Right lobe of liver (tissue), 4 donors: ENCODE results near the gene NUP214.

ENCODE experiments used
- POLR2A ChIP-seq: fragments of 450-650 bp; IDR thresholded peaks from one replicate; pipeline ENCODE4 v1.6.1; 2017; ENCODE audit warnings: antibody characterized with exemption, mild to moderate bottlenecking
- TF ChIP-seq, protein P1 (sequence below), 4 donors: fragments of 200-600 bp in 3 of 4; fragments of 450-650 bp in 1 of 4; IDR thresholded peaks; one replicate each; pipeline versions ENCODE4 v1.5.1 to v1.8.0; 2016 to 2022; ENCODE audit warnings: antibody characterized with exemption in 4 of 4, mild to moderate bottlenecking in 2 of 4
- donor health status: DM: no; HTN: no; CAD: no.
- donor health status: DM: no; HTN: no; CAD: no.
- donor health status: DM: no; HTN: yes; CAD: no.

DNA sequence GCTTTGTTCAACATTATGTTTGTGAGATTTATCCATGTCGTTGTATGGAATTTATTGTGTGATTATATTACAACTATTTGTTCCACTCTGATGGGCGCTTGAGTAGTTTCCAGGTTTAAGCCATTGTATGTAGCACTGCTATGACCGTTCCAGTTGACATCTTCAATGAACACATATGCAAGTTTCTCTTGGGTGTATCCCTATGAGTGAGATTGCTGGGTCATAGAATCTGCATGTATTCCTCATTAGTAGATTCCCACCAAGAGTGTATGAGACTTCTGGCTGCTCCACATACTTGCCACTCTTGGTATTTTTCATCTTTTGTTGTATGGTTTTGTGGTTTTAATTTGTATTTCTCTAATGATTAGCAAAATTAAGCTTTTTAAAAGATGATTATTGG lies 22.9 kb downstream of the NUP214 start:
- TF ChIP-seq, protein P1, sequence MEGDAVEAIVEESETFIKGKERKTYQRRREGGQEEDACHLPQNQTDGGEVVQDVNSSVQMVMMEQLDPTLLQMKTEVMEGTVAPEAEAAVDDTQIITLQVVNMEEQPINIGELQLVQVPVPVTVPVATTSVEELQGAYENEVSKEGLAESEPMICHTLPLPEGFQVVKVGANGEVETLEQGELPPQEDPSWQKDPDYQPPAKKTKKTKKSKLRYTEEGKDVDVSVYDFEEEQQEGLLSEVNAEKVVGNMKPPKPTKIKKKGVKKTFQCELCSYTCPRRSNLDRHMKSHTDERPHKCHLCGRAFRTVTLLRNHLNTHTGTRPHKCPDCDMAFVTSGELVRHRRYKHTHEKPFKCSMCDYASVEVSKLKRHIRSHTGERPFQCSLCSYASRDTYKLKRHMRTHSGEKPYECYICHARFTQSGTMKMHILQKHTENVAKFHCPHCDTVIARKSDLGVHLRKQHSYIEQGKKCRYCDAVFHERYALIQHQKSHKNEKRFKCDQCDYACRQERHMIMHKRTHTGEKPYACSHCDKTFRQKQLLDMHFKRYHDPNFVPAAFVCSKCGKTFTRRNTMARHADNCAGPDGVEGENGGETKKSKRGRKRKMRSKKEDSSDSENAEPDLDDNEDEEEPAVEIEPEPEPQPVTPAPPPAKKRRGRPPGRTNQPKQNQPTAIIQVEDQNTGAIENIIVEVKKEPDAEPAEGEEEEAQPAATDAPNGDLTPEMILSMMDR (IDR thresholded peaks at IDR 0.05) = no peak
- no peak for TF ChIP-seq POLR2A
